Measurements from ENCODE around the gene KRT5.

DNA sequence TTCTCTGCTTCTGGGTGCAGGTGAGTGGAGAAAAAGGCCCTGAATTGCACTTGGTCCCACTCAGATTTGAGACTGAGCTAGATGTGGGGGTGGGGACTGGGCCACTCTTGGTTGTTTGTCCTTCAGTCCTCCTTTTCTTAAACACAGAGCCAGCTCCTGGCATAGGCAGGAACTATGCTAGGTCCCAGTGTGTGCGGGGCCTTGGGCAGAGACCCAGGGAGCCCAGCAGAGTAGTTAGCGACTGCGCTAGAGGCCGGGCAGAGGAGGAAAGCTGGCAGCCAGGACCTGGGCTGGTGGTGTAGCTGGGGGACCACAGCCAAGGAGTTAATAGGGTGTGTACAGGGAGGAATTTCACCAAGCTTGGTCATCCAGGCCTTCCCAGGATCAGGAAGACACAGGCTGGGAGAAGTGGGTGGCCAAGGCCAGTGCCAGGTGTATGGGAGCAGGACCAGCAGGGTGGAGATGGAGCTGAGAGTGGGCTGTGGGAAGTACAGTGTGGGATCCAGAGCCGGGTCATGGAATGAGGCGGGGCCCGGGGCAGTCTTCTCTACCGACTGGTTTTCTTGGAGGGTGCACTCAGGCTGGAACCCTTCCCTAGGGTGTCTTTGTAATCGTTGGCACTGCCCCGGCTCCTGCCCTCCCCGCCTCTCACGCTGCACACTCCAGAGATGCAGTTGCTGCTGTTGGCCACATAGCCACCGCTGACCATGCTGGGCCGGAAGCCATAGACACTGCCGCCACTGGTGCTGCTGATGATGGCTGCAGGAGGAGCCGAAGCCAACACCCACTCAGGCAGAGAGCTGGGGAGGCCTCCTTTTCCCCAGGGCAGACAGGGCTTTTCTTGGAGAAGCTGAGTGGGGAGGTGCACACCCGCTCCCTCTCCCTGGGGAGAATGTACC lies 24.0 kb upstream of the KRT5 start:
- no peak for TF ChIP-seq EZH2phosphoT487 (IDR thresholded peaks at IDR 0.05; ENCODE audit: insufficient read depth, low read depth)
- no peak for TF ChIP-seq EZH2 (IDR thresholded peaks at IDR 0.05; ENCODE audit: insufficient read depth, poor library complexity, severe bottlenecking)

All from GM23248 (cell line).